WTC11 (cell line): ENCODE data around the gene OR2A14. TPM values are rescaled to one million over a fixed set of nuclear protein-coding genes. Genes with fewer than 3 reads are reported as not detected.

Experiments used
- ATAC-seq: fragments of 200-7000 bp; cut with Tn5 transposase; 2 replicates; pipeline ENCODE4 v1.10.0; 2021; ENCODE audit warnings: mild to moderate bottlenecking, moderate library complexity
- CTCF ChIA-PET: fragments of 300-600 bp; sonication (Branson Sonifier 250); formaldehyde crosslinking; loops from one replicate; lab custom pipeline; 2021; ENCODE audit warnings: antibody characterized with exemption; lab: Charles Lee
- POLR2A ChIA-PET: fragments of 350-600 bp; sonication (Branson Sonifier 250); formaldehyde crosslinking; loops from one replicate; lab custom pipeline; 2021; ENCODE audit warnings: antibody characterized with exemption; lab: Charles Lee
- DNase-seq: peaks from one replicate; pipeline ENCODE4 v3.0.0; 2021; ENCODE audit warnings: low spot score
- H3K27ac Mint-ChIP-seq: 2 replicates; pipeline ENCODE4 v1.8.0; 2021; ENCODE audit warnings: mixed read lengths
- H3K27me3 Mint-ChIP-seq: 2 replicates; pipeline ENCODE4 v1.8.0; 2021; ENCODE audit warnings: low read depth, mild to moderate bottlenecking, moderate library complexity, mixed read lengths
- H3K36me3 Mint-ChIP-seq: 2 replicates; pipeline ENCODE4 v1.8.0; 2021; ENCODE audit warnings: mixed read lengths
- H3K4me1 Mint-ChIP-seq: 2 replicates; pipeline ENCODE4 v1.8.0; 2022; ENCODE audit warnings: mixed read lengths
- H3K4me3 Mint-ChIP-seq: 2 replicates; pipeline ENCODE4 v1.8.0; 2021; ENCODE audit warnings: mild to moderate bottlenecking, moderate library complexity, mixed read lengths
- H3K9me3 Mint-ChIP-seq: 2 replicates; pipeline ENCODE4 v1.8.0; 2021; ENCODE audit warnings: mixed read lengths
- ARID4B ChIP-seq: sonication (generic); formaldehyde crosslinking; IDR thresholded peaks from 2 replicates; pipeline ENCODE4 v1.8.0; 2023; ENCODE audit warnings: missing genetic modification reagents, mild to moderate bottlenecking, borderline replicate concordance
- EMX1 ChIP-seq: fragments of 250-450 bp; sonication (Bioruptor Pico); IDR thresholded peaks from 2 replicates; pipeline ENCODE4 v1.8.0; 2021; ENCODE audit warnings: mild to moderate bottlenecking
- ESRRA ChIP-seq: sonication (generic); formaldehyde crosslinking; IDR thresholded peaks from 2 replicates; pipeline ENCODE4 v1.8.1; 2022; ENCODE audit warnings: mild to moderate bottlenecking, missing genetic modification reagents, borderline replicate concordance
- GABPB1 ChIP-seq: sonication (generic); formaldehyde crosslinking; IDR thresholded peaks from 2 replicates; pipeline ENCODE4 v1.8.1; 2023; ENCODE audit warnings: mild to moderate bottlenecking, missing genetic modification reagents
- GRHL2 ChIP-seq: fragments of 250-450 bp; sonication (Bioruptor Pico); IDR thresholded peaks from 2 replicates; pipeline ENCODE4 v1.8.0; 2022; ENCODE audit warnings: mild to moderate bottlenecking, moderate library complexity; ENCODE audit not compliant: insufficient replicate concordance, severe bottlenecking
- IRF1 ChIP-seq: sonication (generic); formaldehyde crosslinking; IDR thresholded peaks from 2 replicates; pipeline ENCODE4 v1.8.0; 2023; ENCODE audit warnings: missing genetic modification reagents
- JUN ChIP-seq: sonication (generic); formaldehyde crosslinking; IDR thresholded peaks from 2 replicates; pipeline ENCODE4 v1.8.0; 2023; ENCODE audit warnings: mild to moderate bottlenecking, missing genetic modification reagents
- MLX ChIP-seq: sonication (generic); formaldehyde crosslinking; IDR thresholded peaks from 2 replicates; pipeline ENCODE4 v1.8.1; 2023; ENCODE audit warnings: mild to moderate bottlenecking, missing genetic modification reagents, moderate library complexity
- NFE2L1 ChIP-seq: sonication (generic); formaldehyde crosslinking; IDR thresholded peaks from 2 replicates; pipeline ENCODE4 v1.8.1; 2023; ENCODE audit warnings: missing genetic modification reagents
- NR1H2 ChIP-seq: sonication (generic); formaldehyde crosslinking; IDR thresholded peaks from 2 replicates; pipeline ENCODE4 v1.9.0; 2021; ENCODE audit warnings: mild to moderate bottlenecking, moderate library complexity, missing genetic modification reagents
- SMAD4 ChIP-seq: sonication (generic); formaldehyde crosslinking; IDR thresholded peaks from 2 replicates; pipeline ENCODE4 v1.8.0; 2022; ENCODE audit warnings: mild to moderate bottlenecking, missing genetic modification reagents
- TCF7 ChIP-seq: sonication (generic); formaldehyde crosslinking; IDR thresholded peaks from 2 replicates; pipeline ENCODE4 v1.8.0; 2022; ENCODE audit warnings: mild to moderate bottlenecking, low read depth, missing genetic modification reagents, moderate library complexity
- TEAD1 ChIP-seq: sonication (generic); formaldehyde crosslinking; IDR thresholded peaks from 2 replicates; pipeline ENCODE4 v1.8.0; 2022; ENCODE audit warnings: mild to moderate bottlenecking, missing genetic modification reagents
- TEAD4 ChIP-seq: sonication (generic); formaldehyde crosslinking; IDR thresholded peaks from 2 replicates; pipeline ENCODE4 v1.8.0; 2022; ENCODE audit warnings: mild to moderate bottlenecking, missing genetic modification reagents
- ZNF263 ChIP-seq: sonication (generic); formaldehyde crosslinking; IDR thresholded peaks from 2 replicates; pipeline ENCODE4 v1.8.1; 2022; ENCODE audit warnings: low read depth, mild to moderate bottlenecking, moderate library complexity, missing genetic modification reagents
- ZNF281 ChIP-seq: sonication (generic); formaldehyde crosslinking; IDR thresholded peaks from 2 replicates; pipeline ENCODE4 v1.8.0; 2023; ENCODE audit warnings: mild to moderate bottlenecking, missing genetic modification reagents
- ZNF317 ChIP-seq: sonication (generic); formaldehyde crosslinking; IDR thresholded peaks from 2 replicates; pipeline ENCODE4 v1.8.1; 2023; ENCODE audit warnings: low read depth, mild to moderate bottlenecking, moderate library complexity, missing genetic modification reagents, borderline replicate concordance
- ZNF671 ChIP-seq: fragments of 250-450 bp; sonication (Bioruptor Pico); IDR thresholded peaks from 2 replicates; pipeline ENCODE4 v1.8.0; 2021; ENCODE audit warnings: mild to moderate bottlenecking
- total RNA-seq: library from RNA; stranded (reverse); gene quantifications from 3 replicates; pipeline ENCODE4 v1.2.3, GENCODE V29; 2021

Gene OR2A14
- total RNA-seq, 1 experiment from 2014 or later: not detected

- TF ChIP-seq ARID4B (no peak), GRHL2 (CRISPR knock-in tag) (no peak), ZNF263 (CRISPR knock-in tag) (no peak), EMX1 (no peak), MLX (no peak)
These were observed 48.6 kb upstream of the OR2A14 start (continued) for GRCh38 chr7:144074374-144074773.

GRCh38 chr7:144085978-144086377 lies 37.0 kb upstream of the OR2A14 start, which contains the start of gene OR2A12:
Gene OR2A12 (plus strand): TSS chr7:144086278. CDS start chr7:144095108, 8,830 bp downstream.
- H3K27ac Mint-ChIP-seq: no peak within 1 kb of the TSS
- H3K36me3 Mint-ChIP-seq: no peaks in the 10 kb centered on the region
- DNase-seq (no peak), ATAC-seq (no peak)
- peaks cover 7% of the 10 kb centered on the region for H3K4me1 Mint-ChIP-seq
- CTCF ChIA-PET: interaction anchor here (1.0 to 1.4 kb wide), 2 partner anchors 22 to 42 kb away, joined by 4 to 5 read pairs; no protein-coding TSS in a partner anchor
- no peak for TF ChIP-seq GABPB1 (CRISPR knock-in tag)
- no peak for TF ChIP-seq ZNF281
- no peak for TF ChIP-seq NFE2L1
- no peak for TF ChIP-seq IRF1
- TF ChIP-seq TEAD1: no peak
- TF ChIP-seq TEAD4 (CRISPR knock-in tag): no peak
- no peak for TF ChIP-seq SMAD4 (CRISPR knock-in tag)
- TF ChIP-seq TCF7: no peak
- no peak for TF ChIP-seq NR1H2
- TF ChIP-seq ZNF317: no peak
- no peak for TF ChIP-seq JUN (CRISPR knock-in tag)
- TF ChIP-seq ESRRA (CRISPR knock-in tag): no peak
- H3K9me3 Mint-ChIP-seq: peaks cover 6% of the 10 kb centered on the region
- no peaks in the 10 kb centered on the region for H3K27me3 Mint-ChIP-seq
- POLR2A ChIA-PET: no interaction called here
- H3K4me3 Mint-ChIP-seq: no peak within 1 kb of the TSS

GRCh38 chr7:144086730-144087129 lies 36.2 kb upstream of the OR2A14 start:
- Mint-ChIP-seq H3K27me3 (no peaks in the 10 kb centered on the region), H3K4me1 (peaks cover 7% of the 10 kb centered on the region), H3K9me3 (peaks cover 6% of the 10 kb centered on the region), H3K4me3 (no peak overlapping the region), H3K36me3 (no peaks in the 10 kb centered on the region), H3K27ac (no peak overlapping the region)
- ATAC-seq: no peak
- POLR2A ChIA-PET: no interaction called here
- no peak for TF ChIP-seq ZNF671
- CTCF ChIA-PET: interaction anchor here (1.0 to 1.4 kb wide), 2 partner anchors 23 to 41 kb away, joined by 4 to 5 read pairs; no protein-coding TSS in a partner anchor
- no peak for DNase-seq
